ENCODE data around the gene RHNO1. TPM values are rescaled to one million over a fixed set of nuclear protein-coding genes. Genes with fewer than 3 reads are reported as not detected.

RHNO1 gene
- total and polyA plus RNA-seq, 2 of the 8 experiments (the other 6 are each of a cell fraction or from before 2014, with no cell fraction given) = 55.8 to 56.9 TPM

DNA sequence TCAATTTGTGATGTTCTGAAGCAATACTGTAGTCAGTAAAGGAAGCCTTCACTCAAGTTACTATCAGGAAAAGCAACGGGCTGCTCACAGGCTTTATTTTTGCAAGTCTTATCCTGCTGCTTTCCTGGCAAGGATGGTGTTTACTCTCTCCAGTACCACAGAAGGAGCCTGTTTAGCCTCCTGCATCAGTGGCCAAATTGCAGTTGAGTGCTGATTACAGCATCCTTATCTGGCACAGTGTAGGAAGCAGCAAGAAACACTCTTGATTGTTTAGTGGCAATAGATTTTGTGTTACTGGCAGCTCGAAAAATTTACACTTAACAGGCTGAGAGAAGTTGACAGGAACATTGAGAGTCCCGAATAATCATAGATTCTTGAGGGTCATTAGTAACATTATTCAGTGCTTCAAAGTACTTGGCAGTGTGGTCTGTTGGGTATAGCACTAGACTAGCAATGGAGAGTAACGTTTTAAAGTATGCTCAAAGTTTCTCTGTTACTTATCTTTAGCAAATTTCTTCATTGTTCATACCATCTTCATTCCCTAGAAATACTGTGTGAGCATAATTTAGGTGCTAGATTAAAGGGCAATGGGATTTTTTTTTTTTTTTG lies 25.4 kb downstream of the RHNO1 start (continued):
- TF ChIP-seq, protein P1, sequence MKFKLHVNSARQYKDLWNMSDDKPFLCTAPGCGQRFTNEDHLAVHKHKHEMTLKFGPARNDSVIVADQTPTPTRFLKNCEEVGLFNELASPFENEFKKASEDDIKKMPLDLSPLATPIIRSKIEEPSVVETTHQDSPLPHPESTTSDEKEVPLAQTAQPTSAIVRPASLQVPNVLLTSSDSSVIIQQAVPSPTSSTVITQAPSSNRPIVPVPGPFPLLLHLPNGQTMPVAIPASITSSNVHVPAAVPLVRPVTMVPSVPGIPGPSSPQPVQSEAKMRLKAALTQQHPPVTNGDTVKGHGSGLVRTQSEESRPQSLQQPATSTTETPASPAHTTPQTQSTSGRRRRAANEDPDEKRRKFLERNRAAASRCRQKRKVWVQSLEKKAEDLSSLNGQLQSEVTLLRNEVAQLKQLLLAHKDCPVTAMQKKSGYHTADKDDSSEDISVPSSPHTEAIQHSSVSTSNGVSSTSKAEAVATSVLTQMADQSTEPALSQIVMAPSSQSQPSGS (IDR thresholded peaks at IDR 0.05; ENCODE audit: low read length) = no peak
- TF ChIP-seq KDM1A (IDR thresholded peaks at IDR 0.05; ENCODE audit: borderline replicate concordance, low read length) = no peak
- no peak for TF ChIP-seq ZNF274 (IDR thresholded peaks at IDR 0.05; ENCODE audit: borderline replicate concordance, extremely low read depth, low read length)
- TF ChIP-seq, protein P2, sequence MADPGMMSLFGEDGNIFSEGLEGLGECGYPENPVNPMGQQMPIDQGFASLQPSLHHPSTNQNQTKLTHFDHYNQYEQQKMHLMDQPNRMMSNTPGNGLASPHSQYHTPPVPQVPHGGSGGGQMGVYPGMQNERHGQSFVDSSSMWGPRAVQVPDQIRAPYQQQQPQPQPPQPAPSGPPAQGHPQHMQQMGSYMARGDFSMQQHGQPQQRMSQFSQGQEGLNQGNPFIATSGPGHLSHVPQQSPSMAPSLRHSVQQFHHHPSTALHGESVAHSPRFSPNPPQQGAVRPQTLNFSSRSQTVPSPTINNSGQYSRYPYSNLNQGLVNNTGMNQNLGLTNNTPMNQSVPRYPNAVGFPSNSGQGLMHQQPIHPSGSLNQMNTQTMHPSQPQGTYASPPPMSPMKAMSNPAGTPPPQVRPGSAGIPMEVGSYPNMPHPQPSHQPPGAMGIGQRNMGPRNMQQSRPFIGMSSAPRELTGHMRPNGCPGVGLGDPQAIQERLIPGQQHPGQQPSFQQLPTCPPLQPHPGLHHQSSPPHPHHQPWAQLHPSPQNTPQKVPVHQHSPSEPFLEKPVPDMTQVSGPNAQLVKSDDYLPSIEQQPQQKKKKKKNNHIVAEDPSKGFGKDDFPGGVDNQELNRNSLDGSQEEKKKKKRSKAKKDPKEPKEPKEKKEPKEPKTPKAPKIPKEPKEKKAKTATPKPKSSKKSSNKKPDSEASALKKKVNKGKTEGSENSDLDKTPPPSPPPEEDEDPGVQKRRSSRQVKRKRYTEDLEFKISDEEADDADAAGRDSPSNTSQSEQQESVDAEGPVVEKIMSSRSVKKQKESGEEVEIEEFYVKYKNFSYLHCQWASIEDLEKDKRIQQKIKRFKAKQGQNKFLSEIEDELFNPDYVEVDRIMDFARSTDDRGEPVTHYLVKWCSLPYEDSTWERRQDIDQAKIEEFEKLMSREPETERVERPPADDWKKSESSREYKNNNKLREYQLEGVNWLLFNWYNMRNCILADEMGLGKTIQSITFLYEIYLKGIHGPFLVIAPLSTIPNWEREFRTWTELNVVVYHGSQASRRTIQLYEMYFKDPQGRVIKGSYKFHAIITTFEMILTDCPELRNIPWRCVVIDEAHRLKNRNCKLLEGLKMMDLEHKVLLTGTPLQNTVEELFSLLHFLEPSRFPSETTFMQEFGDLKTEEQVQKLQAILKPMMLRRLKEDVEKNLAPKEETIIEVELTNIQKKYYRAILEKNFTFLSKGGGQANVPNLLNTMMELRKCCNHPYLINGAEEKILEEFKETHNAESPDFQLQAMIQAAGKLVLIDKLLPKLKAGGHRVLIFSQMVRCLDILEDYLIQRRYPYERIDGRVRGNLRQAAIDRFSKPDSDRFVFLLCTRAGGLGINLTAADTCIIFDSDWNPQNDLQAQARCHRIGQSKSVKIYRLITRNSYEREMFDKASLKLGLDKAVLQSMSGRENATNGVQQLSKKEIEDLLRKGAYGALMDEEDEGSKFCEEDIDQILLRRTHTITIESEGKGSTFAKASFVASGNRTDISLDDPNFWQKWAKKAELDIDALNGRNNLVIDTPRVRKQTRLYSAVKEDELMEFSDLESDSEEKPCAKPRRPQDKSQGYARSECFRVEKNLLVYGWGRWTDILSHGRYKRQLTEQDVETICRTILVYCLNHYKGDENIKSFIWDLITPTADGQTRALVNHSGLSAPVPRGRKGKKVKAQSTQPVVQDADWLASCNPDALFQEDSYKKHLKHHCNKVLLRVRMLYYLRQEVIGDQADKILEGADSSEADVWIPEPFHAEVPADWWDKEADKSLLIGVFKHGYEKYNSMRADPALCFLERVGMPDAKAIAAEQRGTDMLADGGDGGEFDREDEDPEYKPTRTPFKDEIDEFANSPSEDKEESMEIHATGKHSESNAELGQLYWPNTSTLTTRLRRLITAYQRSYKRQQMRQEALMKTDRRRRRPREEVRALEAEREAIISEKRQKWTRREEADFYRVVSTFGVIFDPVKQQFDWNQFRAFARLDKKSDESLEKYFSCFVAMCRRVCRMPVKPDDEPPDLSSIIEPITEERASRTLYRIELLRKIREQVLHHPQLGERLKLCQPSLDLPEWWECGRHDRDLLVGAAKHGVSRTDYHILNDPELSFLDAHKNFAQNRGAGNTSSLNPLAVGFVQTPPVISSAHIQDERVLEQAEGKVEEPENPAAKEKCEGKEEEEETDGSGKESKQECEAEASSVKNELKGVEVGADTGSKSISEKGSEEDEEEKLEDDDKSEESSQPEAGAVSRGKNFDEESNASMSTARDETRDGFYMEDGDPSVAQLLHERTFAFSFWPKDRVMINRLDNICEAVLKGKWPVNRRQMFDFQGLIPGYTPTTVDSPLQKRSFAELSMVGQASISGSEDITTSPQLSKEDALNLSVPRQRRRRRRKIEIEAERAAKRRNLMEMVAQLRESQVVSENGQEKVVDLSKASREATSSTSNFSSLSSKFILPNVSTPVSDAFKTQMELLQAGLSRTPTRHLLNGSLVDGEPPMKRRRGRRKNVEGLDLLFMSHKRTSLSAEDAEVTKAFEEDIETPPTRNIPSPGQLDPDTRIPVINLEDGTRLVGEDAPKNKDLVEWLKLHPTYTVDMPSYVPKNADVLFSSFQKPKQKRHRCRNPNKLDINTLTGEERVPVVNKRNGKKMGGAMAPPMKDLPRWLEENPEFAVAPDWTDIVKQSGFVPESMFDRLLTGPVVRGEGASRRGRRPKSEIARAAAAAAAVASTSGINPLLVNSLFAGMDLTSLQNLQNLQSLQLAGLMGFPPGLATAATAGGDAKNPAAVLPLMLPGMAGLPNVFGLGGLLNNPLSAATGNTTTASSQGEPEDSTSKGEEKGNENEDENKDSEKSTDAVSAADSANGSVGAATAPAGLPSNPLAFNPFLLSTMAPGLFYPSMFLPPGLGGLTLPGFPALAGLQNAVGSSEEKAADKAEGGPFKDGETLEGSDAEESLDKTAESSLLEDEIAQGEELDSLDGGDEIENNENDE (IDR thresholded peaks at IDR 0.05; ENCODE audit: insufficient replicate concordance, low read length) = no peak
- no peak for TF ChIP-seq SP2 (IDR thresholded peaks at IDR 0.05; ENCODE audit: low read length)
- no peak for TF ChIP-seq SRF (IDR thresholded peaks at IDR 0.05; ENCODE audit: low read depth, low read length)
- TF ChIP-seq EZH2 (IDR thresholded peaks at IDR 0.05; ENCODE audit: low read depth, low read length, severe bottlenecking) = no peak
